Mesothelial cell of epicardium (in vitro differentiated cells): ENCODE measurements around the gene SPATA33. TPM values are rescaled to one million over a fixed set of nuclear protein-coding genes. Genes with fewer than 3 reads are reported as not detected.

Source experiments
- DNase-seq, 2 experiments: peaks; one replicate each; pipeline ENCODE4 v3.0.0; 2021; ENCODE audit warnings: low spot score in 2 of 2; ENCODE audit not compliant: unreplicated experiment in 2 of 2
- H3K27ac Mint-ChIP-seq: 2 replicates; pipeline ENCODE4 v1.8.0; 2021; ENCODE audit warnings: mixed read lengths
- H3K27me3 Mint-ChIP-seq: 2 replicates; pipeline ENCODE4 v1.8.0; 2021; ENCODE audit warnings: low read depth, mixed read lengths
- H3K36me3 Mint-ChIP-seq: 2 replicates; pipeline ENCODE4 v1.8.0; 2021; ENCODE audit warnings: mixed read lengths
- H3K4me1 Mint-ChIP-seq: 2 replicates; pipeline ENCODE4 v1.8.0; 2021; ENCODE audit warnings: mixed read lengths
- H3K4me3 Mint-ChIP-seq: 2 replicates; pipeline ENCODE4 v1.8.0; 2021; ENCODE audit warnings: mild to moderate bottlenecking, moderate library complexity, mixed read lengths
- H3K9me3 Mint-ChIP-seq: 2 replicates; pipeline ENCODE4 v1.8.0; 2021; ENCODE audit warnings: mixed read lengths
- CTCF ChIP-seq: fragments of 200-600 bp; sonication (generic); IDR thresholded peaks from one replicate; pipeline ENCODE4 v1.5.0; 2021; ENCODE audit warnings: antibody characterized with exemption; ENCODE audit not compliant: unreplicated experiment
- total RNA-seq: library from RNA; stranded (reverse); gene quantifications from 3 replicates; pipeline ENCODE4 v1.2.1, GENCODE V29; 2021

SPATA33 gene
- total RNA-seq, 1 donor from 2014 or later, result 14.4 TPM

DNA sequence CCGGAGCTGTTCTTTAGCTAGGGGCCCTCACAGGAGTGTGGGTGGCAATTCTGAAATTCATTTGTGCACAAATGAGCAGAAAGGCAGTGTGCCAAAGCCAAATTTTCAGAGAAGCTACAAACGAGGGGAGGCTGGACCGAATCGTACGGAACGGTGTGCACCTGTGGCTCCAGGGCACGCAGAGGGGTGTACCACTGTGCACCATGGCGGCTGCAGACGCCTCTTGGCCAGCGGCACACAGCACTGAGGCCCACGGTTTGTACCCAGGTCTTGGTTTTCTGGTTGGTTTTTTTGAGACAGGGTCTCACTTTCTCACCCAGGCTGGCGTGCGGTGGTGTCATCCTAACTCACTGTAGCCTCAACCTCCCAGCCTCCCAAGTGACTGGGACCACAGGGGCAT lies 15.1 kb upstream of the SPATA33 start:
- peaks cover 12% of the 10 kb centered on the region for H3K36me3 Mint-ChIP-seq
- H3K9me3 Mint-ChIP-seq, result no peaks in the 10 kb centered on the region
- DNase-seq, result no peak
- peaks cover 7% of the 10 kb centered on the region for H3K4me1 Mint-ChIP-seq
- H3K4me3 Mint-ChIP-seq, result no peak overlapping the region
- TF ChIP-seq CTCF, result no peak
- H3K27ac Mint-ChIP-seq, result no peak overlapping the region
- H3K27me3 Mint-ChIP-seq, result peaks cover under 1% of the 10 kb centered on the region

DNA sequence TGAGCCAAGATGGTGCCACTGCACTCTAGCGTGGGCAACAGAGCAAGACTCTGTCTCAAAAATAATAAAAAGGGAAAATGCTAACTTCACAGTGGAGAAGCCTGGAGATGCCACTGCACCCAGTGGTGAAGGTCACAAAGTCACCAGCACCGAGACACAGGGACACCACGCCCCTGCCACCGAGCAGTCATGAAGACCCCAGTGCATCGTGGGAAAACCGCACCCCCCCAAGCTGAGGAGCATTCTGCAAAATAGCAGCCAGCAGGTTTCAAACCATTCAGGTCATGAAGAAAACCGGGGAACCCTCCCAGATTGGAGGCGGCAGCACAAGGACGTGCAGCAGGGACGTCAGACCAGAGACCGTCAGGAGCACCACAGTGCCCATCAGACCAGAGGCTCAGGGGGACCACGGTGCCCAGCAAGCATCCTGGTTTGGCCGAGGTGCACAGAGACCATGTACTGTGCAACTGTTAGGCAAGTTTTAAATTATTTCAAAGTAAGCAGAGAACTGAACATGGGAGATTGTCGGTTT lies 13.8 kb upstream of the SPATA33 start:
- Mint-ChIP-seq H3K36me3 (peaks cover 17% of the 10 kb centered on the region), H3K27ac (no peak overlapping the region), H3K4me3 (no peak overlapping the region)

DNA sequence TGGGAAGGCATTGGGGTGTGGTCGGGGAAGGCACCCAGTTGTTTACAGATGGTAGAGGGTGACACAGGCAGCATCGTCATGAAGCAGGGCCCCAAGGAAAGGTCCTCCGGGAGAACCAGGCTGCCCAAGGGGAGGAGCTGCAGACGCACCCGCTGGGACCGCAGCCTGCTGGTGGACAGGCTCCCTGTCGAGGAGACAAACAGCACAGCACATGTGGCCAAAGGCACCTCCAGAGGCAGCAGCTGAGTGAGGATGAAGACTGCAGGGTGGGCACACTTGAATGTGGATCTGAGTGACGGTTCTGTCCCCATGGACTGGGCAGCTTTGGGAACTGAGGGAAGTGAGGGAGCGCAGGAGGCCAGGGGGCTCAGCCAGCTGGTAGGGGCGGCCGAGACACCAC lies 12.5 kb upstream of the SPATA33 start:
- Mint-ChIP-seq H3K36me3 (peaks cover 21% of the 10 kb centered on the region), H3K27ac (no peak overlapping the region), H3K4me3 (no peak overlapping the region), H3K9me3 (no peaks in the 10 kb centered on the region), H3K27me3 (no peaks in the 10 kb centered on the region), H3K4me1 (peaks cover 7% of the 10 kb centered on the region)
- no peak for TF ChIP-seq CTCF
- no peak for DNase-seq

More for the DNA sequence above, 13.8 kb upstream of the SPATA33 start:
- no peak for DNase-seq
- peaks cover 7% of the 10 kb centered on the region for H3K4me1 Mint-ChIP-seq
- no peaks in the 10 kb centered on the region for H3K27me3 Mint-ChIP-seq
- no peaks in the 10 kb centered on the region for H3K9me3 Mint-ChIP-seq
- TF ChIP-seq CTCF, result no peak

- Mint-ChIP-seq H3K9me3 (no peaks in the 10 kb centered on the region), H3K4me1 (peaks cover 1% of the 10 kb centered on the region), H3K27me3 (no peaks in the 10 kb centered on the region), H3K27ac (no peak overlapping the region), H3K36me3 (peaks cover 22% of the 10 kb centered on the region), H3K4me3 (no peak overlapping the region)
- DNase-seq, result no peak
- TF ChIP-seq CTCF, result no peak
Measured at GRCh38 chr16:89646270-89646669, 11.4 kb upstream of the SPATA33 start.

GRCh38 chr16:89646906-89647305 lies 10.7 kb upstream of the SPATA33 start:
- H3K4me3 Mint-ChIP-seq, result no peak overlapping the region
- H3K4me1 Mint-ChIP-seq, result no peaks in the 10 kb centered on the region
- DNase-seq, result no peak
- no peak for TF ChIP-seq CTCF
- H3K9me3 Mint-ChIP-seq, result no peaks in the 10 kb centered on the region
- no peaks in the 10 kb centered on the region for H3K27me3 Mint-ChIP-seq
- H3K27ac Mint-ChIP-seq, result no peak overlapping the region
- H3K36me3 Mint-ChIP-seq, result peaks cover 22% of the 10 kb centered on the region

GRCh38 chr16:89651584-89651983 lies 6.1 kb upstream of the SPATA33 start:
- Mint-ChIP-seq H3K27me3 (no peaks in the 10 kb centered on the region), H3K4me3 (no peak overlapping the region), H3K27ac (no peak overlapping the region), H3K9me3 (no peaks in the 10 kb centered on the region), H3K36me3 (peaks cover 18% of the 10 kb centered on the region), H3K4me1 (peaks cover 4% of the 10 kb centered on the region)
- DNase-seq, result no peak
- no peak for TF ChIP-seq CTCF
